Activated naive CD8-positive, alpha-beta T cell treated with anti-CD3 and anti-CD28 coated beads, Interleukin-2, amount 50 U/mL, for 24 hours (primary cell): ENCODE data around the gene LDB1.

Experiments used
- ATAC-seq: fragments of 150-1000 bp; cut with Tn5 transposase; one replicate; pipeline ENCODE4 v1.10.0; 2021
- DNase-seq: peaks from one replicate; pipeline ENCODE4 v3.0.0; 2021
- H3K27ac Mint-ChIP-seq: one replicate; pipeline ENCODE4 v1.8.0; 2021; ENCODE audit warnings: mild to moderate bottlenecking, mixed read lengths
- H3K27me3 Mint-ChIP-seq: one replicate; pipeline ENCODE4 v1.8.0; 2021; ENCODE audit warnings: mixed read lengths
- H3K36me3 Mint-ChIP-seq: one replicate; pipeline ENCODE4 v1.8.0; 2021; ENCODE audit warnings: low read depth, mixed read lengths
- H3K4me1 Mint-ChIP-seq: one replicate; pipeline ENCODE4 v1.8.0; 2021; ENCODE audit warnings: mixed read lengths
- H3K4me3 Mint-ChIP-seq: one replicate; pipeline ENCODE4 v1.8.0; 2021; ENCODE audit warnings: mild to moderate bottlenecking, moderate library complexity, mixed read lengths
- H3K9me3 Mint-ChIP-seq: one replicate; pipeline ENCODE4 v1.8.0; 2021; ENCODE audit warnings: mixed read lengths

Gene LDB1

GRCh38 chr10:102147561-102147960 is 27.4 kb upstream of the LDB1 start:
- H3K4me1 Mint-ChIP-seq, result peaks cover 17% of the 10 kb centered on the region
- peak overlapping the region; percentile 55 for H3K27ac Mint-ChIP-seq
- no peak overlapping the region for H3K4me3 Mint-ChIP-seq
- H3K27me3 Mint-ChIP-seq, result peaks cover 2% of the 10 kb centered on the region
- DNase-seq (no peak), ATAC-seq (no peak)
- no peaks in the 10 kb centered on the region for H3K9me3 Mint-ChIP-seq
- H3K36me3 Mint-ChIP-seq, result peaks cover 75% of the 10 kb centered on the region

- Mint-ChIP-seq H3K36me3 (peaks cover 72% of the 10 kb centered on the region), H3K27ac (peak overlapping the region; percentile 55), H3K27me3 (no peaks in the 10 kb centered on the region), H3K4me1 (peaks cover 14% of the 10 kb centered on the region), H3K9me3 (no peaks in the 10 kb centered on the region), H3K4me3 (no peak overlapping the region)
- ATAC-seq, result no peak
- no peak for DNase-seq
Measured at GRCh38 chr10:102146971-102147428, 26.8 kb upstream of the LDB1 start.

GRCh38 chr10:102141583-102142107 is 21.5 kb upstream of the LDB1 start:
- Mint-ChIP-seq H3K27ac (no peak overlapping the region), H3K36me3 (peaks cover 74% of the 10 kb centered on the region)
- no peak for ATAC-seq

GRCh38 chr10:102140913-102141540 is 20.9 kb upstream of the LDB1 start:
- H3K27me3 Mint-ChIP-seq, result no peaks in the 10 kb centered on the region
- H3K9me3 Mint-ChIP-seq, result no peaks in the 10 kb centered on the region
- H3K4me3 Mint-ChIP-seq, result no peak overlapping the region
- ATAC-seq, result no peak
- H3K4me1 Mint-ChIP-seq, result peaks cover 12% of the 10 kb centered on the region
- peaks cover 72% of the 10 kb centered on the region for H3K36me3 Mint-ChIP-seq
- no peak overlapping the region for H3K27ac Mint-ChIP-seq
- DNase-seq, result no peak

More at GRCh38 chr10:102141583-102142107, 21.5 kb upstream of the LDB1 start:
- Mint-ChIP-seq H3K27me3 (no peaks in the 10 kb centered on the region), H3K4me1 (peaks cover 8% of the 10 kb centered on the region), H3K9me3 (no peaks in the 10 kb centered on the region), H3K4me3 (no peak overlapping the region)
- DNase-seq, result no peak

- ATAC-seq (no peak), DNase-seq (no peak)
- Mint-ChIP-seq H3K4me1 (peaks cover 20% of the 10 kb centered on the region), H3K27me3 (no peaks in the 10 kb centered on the region), H3K27ac (no peak overlapping the region), H3K9me3 (no peaks in the 10 kb centered on the region), H3K36me3 (peaks cover 74% of the 10 kb centered on the region), H3K4me3 (no peak overlapping the region)
Measured at GRCh38 chr10:102140218-102140617, 20.1 kb upstream of the LDB1 start.

- Mint-ChIP-seq H3K36me3 (peaks cover 75% of the 10 kb centered on the region), H3K4me1 (peaks cover 27% of the 10 kb centered on the region), H3K9me3 (no peaks in the 10 kb centered on the region), H3K27me3 (no peaks in the 10 kb centered on the region), H3K27ac (no peak overlapping the region), H3K4me3 (no peak overlapping the region)
- no peak for DNase-seq
- no peak for ATAC-seq
Measured at GRCh38 chr10:102139281-102140110, 19.3 kb upstream of the LDB1 start.

- Mint-ChIP-seq H3K4me3 (peak overlapping the region; percentile 100), H3K36me3 (peaks cover 62% of the 10 kb centered on the region), H3K27me3 (peaks cover 3% of the 10 kb centered on the region), H3K4me1 (peaks cover 48% of the 10 kb centered on the region), H3K27ac (peak overlapping the region; percentile 79), H3K9me3 (no peaks in the 10 kb centered on the region)
- DNase-seq, result no peak
- ATAC-seq, result no peak
Measured at GRCh38 chr10:102135956-102136526, 15.9 kb upstream of the LDB1 start.

GRCh38 chr10:102134416-102134815 is 14.2 kb upstream of the LDB1 start:
- ATAC-seq (no peak), DNase-seq (no peak)
- Mint-ChIP-seq H3K9me3 (no peaks in the 10 kb centered on the region), H3K36me3 (peaks cover 46% of the 10 kb centered on the region), H3K27me3 (peaks cover 3% of the 10 kb centered on the region), H3K4me3 (peak overlapping the region; percentile 100), H3K4me1 (peaks cover 48% of the 10 kb centered on the region), H3K27ac (peak overlapping the region; percentile 100)

- Mint-ChIP-seq H3K4me3 (peak overlapping the region; percentile 100), H3K36me3 (peaks cover 38% of the 10 kb centered on the region), H3K27ac (peak overlapping the region; percentile 100), H3K27me3 (peaks cover 3% of the 10 kb centered on the region), H3K4me1 (peaks cover 48% of the 10 kb centered on the region), H3K9me3 (no peaks in the 10 kb centered on the region)
- DNase-seq, result peak; percentile 79
- ATAC-seq, result peak; percentile 47
Measured at GRCh38 chr10:102133373-102134195, 13.4 kb upstream of the LDB1 start.

- Mint-ChIP-seq H3K36me3 (peaks cover 32% of the 10 kb centered on the region), H3K9me3 (no peaks in the 10 kb centered on the region), H3K27ac (peak within 1 kb of the TSS; percentile 100), H3K4me1 (peaks cover 48% of the 10 kb centered on the region), H3K27me3 (peaks cover 3% of the 10 kb centered on the region), H3K4me3 (peak within 1 kb of the TSS; percentile 100)
- DNase-seq (peak; percentile 95), ATAC-seq (peak; percentile 96)
Measured at GRCh38 chr10:102132563-102133372, 12.6 kb upstream of the LDB1 start, which contains the start of gene PPRC1. PPRC1 (plus strand) TSS chr10:102133040; CDS start chr10:102133069, 29 bp downstream.

- DNase-seq, result no peak
- Mint-ChIP-seq H3K27ac (peak overlapping the region; percentile 100), H3K4me1 (peaks cover 44% of the 10 kb centered on the region)
Measured at GRCh38 chr10:102132193-102132562, 12.0 kb upstream of the LDB1 start.

GRCh38 chr10:102131286-102132170 is 11.4 kb upstream of the LDB1 start:
- peaks cover 29% of the 10 kb centered on the region for H3K36me3 Mint-ChIP-seq
- peak overlapping the region; percentile 100 for H3K27ac Mint-ChIP-seq
- H3K27me3 Mint-ChIP-seq, result peaks cover 3% of the 10 kb centered on the region
- H3K4me1 Mint-ChIP-seq, result peaks cover 40% of the 10 kb centered on the region
- ATAC-seq, result no peak
- peak overlapping the region; percentile 100 for H3K4me3 Mint-ChIP-seq
- H3K9me3 Mint-ChIP-seq, result no peaks in the 10 kb centered on the region
- no peak for DNase-seq

More at GRCh38 chr10:102132193-102132562, 12.0 kb upstream of the LDB1 start:
- Mint-ChIP-seq H3K4me3 (peak overlapping the region; percentile 100), H3K9me3 (no peaks in the 10 kb centered on the region), H3K27me3 (peaks cover 3% of the 10 kb centered on the region), H3K36me3 (peaks cover 27% of the 10 kb centered on the region)
- no peak for ATAC-seq
